HG02571 (cell line): Measurements from ENCODE around the gene NAP1L4.
A peak's percentile ranks its signal among the peaks of the same experiment; 100 is the strongest.

Experiments
- ATAC-seq: cut with Tn5 transposase; IDR thresholded peaks from one replicate; pipeline ENCODE4 v1.9.1; 2021; ENCODE audit warnings: mild to moderate bottlenecking, moderate library complexity; ENCODE audit not compliant: unreplicated experiment

NAP1L4 gene

GRCh38 chr11:2992234-2992996, at the start of gene NAP1L4:
NAP1L4 (minus strand) TSS chr11:2992329; CDS start chr11:2979220, 13,109 bp downstream.
- ATAC-seq, result peak; percentile 80

GRCh38 chr11:3040881-3041280, 48.8 kb upstream of the NAP1L4 start:
- no peak for ATAC-seq

GRCh38 chr11:3037945-3038271, 45.8 kb upstream of the NAP1L4 start:
- no peak for ATAC-seq

GRCh38 chr11:3037040-3037944, 45.2 kb upstream of the NAP1L4 start:
- no peak for ATAC-seq

GRCh38 chr11:3036419-3036818, 44.3 kb upstream of the NAP1L4 start:
- no peak for ATAC-seq

- ATAC-seq, result no peak
Measured at GRCh38 chr11:3035333-3035732, 43.2 kb upstream of the NAP1L4 start.

- no peak for ATAC-seq
Measured at GRCh38 chr11:3030289-3031070, 38.4 kb upstream of the NAP1L4 start.

GRCh38 chr11:3028813-3029212, 36.7 kb upstream of the NAP1L4 start:
- no peak for ATAC-seq

- no peak for ATAC-seq
Measured at GRCh38 chr11:3026803-3027202, 34.7 kb upstream of the NAP1L4 start.

- ATAC-seq, result no peak
Measured at GRCh38 chr11:3022982-3023381, 30.9 kb upstream of the NAP1L4 start.

- ATAC-seq, result no peak
Measured at GRCh38 chr11:3022300-3022967, 30.3 kb upstream of the NAP1L4 start.

- ATAC-seq, result no peak
Measured at GRCh38 chr11:3021125-3021524, 29.0 kb upstream of the NAP1L4 start.

GRCh38 chr11:3020011-3020410, 27.9 kb upstream of the NAP1L4 start:
- ATAC-seq, result no peak

- ATAC-seq, result no peak
Measured at GRCh38 chr11:3018596-3018995, 26.5 kb upstream of the NAP1L4 start.

GRCh38 chr11:3016861-3017260, 24.7 kb upstream of the NAP1L4 start:
- ATAC-seq, result no peak

- no peak for ATAC-seq
Measured at GRCh38 chr11:3015796-3016195, 23.7 kb upstream of the NAP1L4 start.

GRCh38 chr11:3014943-3015342, 22.8 kb upstream of the NAP1L4 start:
- ATAC-seq, result no peak

- ATAC-seq, result no peak
Measured at GRCh38 chr11:3014057-3014938, 22.2 kb upstream of the NAP1L4 start.

GRCh38 chr11:3011891-3012885, 20.1 kb upstream of the NAP1L4 start:
- no peak for ATAC-seq
